ENCODE results near the gene TOR2A. TPM values are rescaled to one million over a fixed set of nuclear protein-coding genes. Genes with fewer than 3 reads are reported as not detected.

Gene TOR2A
- total and polyA plus RNA-seq, 2 donors from 2014 or later, result 12.7 to 14.5 TPM

- peak in 1 of 5 donors; percentile 58 for DNase-seq
- H3K27me3 ChIP-seq (ENCODE audit: control insufficient read depth, insufficient read depth, low read length), result no peaks in the 10 kb centered on the region
- intact Hi-C loops (cut with DNase I), result no loop called here
- no peak overlapping the region for H3K9ac ChIP-seq (ENCODE audit: low read length in 3 of 3)
- H3K4me3 ChIP-seq (ENCODE audit: low read length in 3 of 3), result no peak overlapping the region
- TF ChIP-seq CTCF (IDR thresholded peaks at IDR 0.05; ENCODE audit: borderline replicate concordance, extremely low read depth, insufficient read depth), result peak; percentile 18
- peak overlapping the region in 1 of 2 donors; percentile 63 for H3K27ac ChIP-seq (ENCODE audit: low read depth in 2 of 2, low read length in 2 of 2)
- H3K36me3 ChIP-seq (ENCODE audit: control insufficient read depth in 2 of 3, insufficient read depth in 3 of 3, low read length in 3 of 3), result no peaks in the 10 kb centered on the region
- peaks cover 0 to 18% (median 0%) of the 10 kb centered on the region in 3 donors for H3K4me1 ChIP-seq (ENCODE audit: control insufficient read depth in 2 of 3, insufficient read depth in 2 of 3, low read depth in 1 of 3, low read length in 3 of 3)
- no peak for FAIRE-seq
- no peaks in the 10 kb centered on the region for H3K9me3 ChIP-seq (ENCODE audit: control insufficient read depth in 2 of 3, insufficient read depth in 1 of 3, low read length in 3 of 3)
These were observed 28.9 kb upstream of the TOR2A start for GRCh38 chr9:127763918-127764384.

GRCh38 chr9:127762111-127762676 lies 27.1 kb upstream of the TOR2A start:
- no peak overlapping the region for H3K9ac ChIP-seq (ENCODE audit: low read length in 3 of 3)
- no peak overlapping the region for H3K4me3 ChIP-seq (ENCODE audit: low read length in 3 of 3)
- FAIRE-seq, result no peak

GRCh38 chr9:127761491-127761956 lies 26.4 kb upstream of the TOR2A start:
- H3K36me3 ChIP-seq (ENCODE audit: control insufficient read depth in 2 of 3, insufficient read depth in 3 of 3, low read length in 3 of 3), result no peaks in the 10 kb centered on the region
- peak overlapping the region; percentile 2 to 32 for H3K27ac ChIP-seq (ENCODE audit: low read depth in 2 of 2, low read length in 2 of 2)
- H3K9me3 ChIP-seq (ENCODE audit: control insufficient read depth in 2 of 3, insufficient read depth in 1 of 3, low read length in 3 of 3), result no peaks in the 10 kb centered on the region
- no peak overlapping the region for H3K4me3 ChIP-seq (ENCODE audit: low read length in 3 of 3)
- no peaks in the 10 kb centered on the region for H3K27me3 ChIP-seq (ENCODE audit: control insufficient read depth, insufficient read depth, low read length)
- FAIRE-seq (no peak), DNase-seq (no peak)
- intact Hi-C loops (cut with DNase I), result no loop called here
- TF ChIP-seq CTCF (IDR thresholded peaks at IDR 0.05; ENCODE audit: borderline replicate concordance, extremely low read depth, insufficient read depth), result no peak
- no peak overlapping the region for H3K9ac ChIP-seq (ENCODE audit: low read length in 3 of 3)
- H3K4me1 ChIP-seq (ENCODE audit: control insufficient read depth in 2 of 3, insufficient read depth in 2 of 3, low read depth in 1 of 3, low read length in 3 of 3), result peaks cover 0 to 9% (median 0%) of the 10 kb centered on the region in 3 donors

More at GRCh38 chr9:127762111-127762676, 27.1 kb upstream of the TOR2A start:
- no peak for TF ChIP-seq CTCF (IDR thresholded peaks at IDR 0.05; ENCODE audit: borderline replicate concordance, extremely low read depth, insufficient read depth)
- intact Hi-C loops (cut with DNase I), result no loop called here
- no peaks in the 10 kb centered on the region for H3K36me3 ChIP-seq (ENCODE audit: control insufficient read depth in 2 of 3, insufficient read depth in 3 of 3, low read length in 3 of 3)
- peaks cover 0 to 12% (median 0%) of the 10 kb centered on the region in 3 donors for H3K4me1 ChIP-seq (ENCODE audit: control insufficient read depth in 2 of 3, insufficient read depth in 2 of 3, low read depth in 1 of 3, low read length in 3 of 3)
- peak in 1 of 5 donors; percentile 62 for DNase-seq
- H3K9me3 ChIP-seq (ENCODE audit: control insufficient read depth in 2 of 3, insufficient read depth in 1 of 3, low read length in 3 of 3), result no peaks in the 10 kb centered on the region
- H3K27me3 ChIP-seq (ENCODE audit: control insufficient read depth, insufficient read depth, low read length), result no peaks in the 10 kb centered on the region
- H3K27ac ChIP-seq (ENCODE audit: low read depth in 2 of 2, low read length in 2 of 2), result peak overlapping the region; percentile 54 to 63
